Measurements from ENCODE around the gene DUSP19.

DUSP19 gene

GRCh38 chr2:183068561-183068960 lies 10.0 kb upstream of the DUSP19 start:
- DNase-seq (ENCODE audit: low spot score) = no peak

- DNase-seq (ENCODE audit: low spot score) = no peak
Observed at GRCh38 chr2:183069174-183069573, 9.4 kb upstream of the DUSP19 start.

GRCh38 chr2:183070942-183071844 lies 7.4 kb upstream of the DUSP19 start:
- no peak for DNase-seq (ENCODE audit: low spot score)

- DNase-seq (ENCODE audit: low spot score) = no peak
Observed at GRCh38 chr2:183072177-183072576, 6.4 kb upstream of the DUSP19 start.

- no peak for DNase-seq (ENCODE audit: low spot score)
Observed at GRCh38 chr2:183078163-183078463, 434 bp upstream of the DUSP19 start.

GRCh38 chr2:183079139-183079775 lies 710 bp downstream of the DUSP19 start:
- DNase-seq (ENCODE audit: low spot score) = no peak

GRCh38 chr2:183081911-183082310 lies 3.4 kb downstream of the DUSP19 start:
- DNase-seq (ENCODE audit: low spot score) = peak; percentile 30

- no peak for DNase-seq (ENCODE audit: low spot score)
Observed at GRCh38 chr2:183088061-183088460, 9.5 kb downstream of the DUSP19 start.

- no peak for DNase-seq (ENCODE audit: low spot score)
Observed at GRCh38 chr2:183089192-183089851, 10.8 kb downstream of the DUSP19 start.

- no peak for DNase-seq (ENCODE audit: low spot score)
Observed at GRCh38 chr2:183091318-183091953, 12.9 kb downstream of the DUSP19 start.

GRCh38 chr2:183091954-183092345 lies 13.4 kb downstream of the DUSP19 start:
- DNase-seq (ENCODE audit: low spot score) = no peak

GRCh38 chr2:183093857-183094657 lies 15.5 kb downstream of the DUSP19 start:
- no peak for DNase-seq (ENCODE audit: low spot score)

- no peak for DNase-seq (ENCODE audit: low spot score)
Observed at GRCh38 chr2:183105402-183106134, 27.0 kb downstream of the DUSP19 start.

GRCh38 chr2:183112577-183112976 lies 34.0 kb downstream of the DUSP19 start:
- no peak for DNase-seq (ENCODE audit: low spot score)

- DNase-seq (ENCODE audit: low spot score) = no peak
Observed at GRCh38 chr2:183113630-183114029, 35.1 kb downstream of the DUSP19 start.

GRCh38 chr2:183117226-183117625 lies 38.7 kb downstream of the DUSP19 start:
- DNase-seq (ENCODE audit: low spot score) = no peak

GRCh38 chr2:183123117-183123958 lies 44.8 kb downstream of the DUSP19 start:
- DNase-seq (ENCODE audit: low spot score) = no peak

- DNase-seq (ENCODE audit: low spot score) = no peak
Observed at GRCh38 chr2:183123959-183124221, 45.3 kb downstream of the DUSP19 start.

GRCh38 chr2:183124222-183124956 lies 45.8 kb downstream of the DUSP19 start, which contains the start of gene NUP35:
Gene NUP35 (plus strand): TSS chr2:183124443. CDS start chr2:183124458, 15 bp downstream.
- DNase-seq (ENCODE audit: low spot score) = peak; percentile 70

GRCh38 chr2:183124957-183125255 lies 46.4 kb downstream of the DUSP19 start:
- DNase-seq (ENCODE audit: low spot score) = no peak

All from COLO829 (cell line).